Keratinocyte (primary cell): ENCODE data around the gene CSMD2. TPM values are rescaled to one million over a fixed set of nuclear protein-coding genes. Genes with fewer than 3 reads are reported as not detected.

Experiments used
- DNase-seq: peaks from one replicate; pipeline ENCODE4 v3.0.0-alpha.2; 2011; ENCODE audit warnings: low read depth, missing footprints, low spot score
- FAIRE-seq: peaks from 2 replicates; lab custom pipeline; 2011; peaks lifted over from hg19 to GRCh38; lab: Jason Lieb, UNC
- H2AFZ ChIP-seq: 2 replicates; pipeline ENCODE4 v1.6.0; 2012; ENCODE audit warnings: low read length, control low read depth, inconsistent platforms; ENCODE audit not compliant: control insufficient read depth
- H3K27ac ChIP-seq: 2 replicates; pipeline ENCODE4 v1.5.1; 2011; ENCODE audit warnings: low read length; ENCODE audit not compliant: control insufficient read depth, insufficient read depth
- H3K27me3 ChIP-seq: 3 replicates; pipeline ENCODE4 v1.6.0; 2011; ENCODE audit warnings: low read length; ENCODE audit not compliant: control insufficient read depth, insufficient read depth; ENCODE audit errors: extremely low read depth
- H3K36me3 ChIP-seq, 2 experiments: 2 replicates in 1 of 2; 3 replicates in 1 of 2; pipeline ENCODE4 v1.5.1; 2011; ENCODE audit warnings: low read length in 2 of 2, mild to moderate bottlenecking in 1 of 2; ENCODE audit not compliant: control insufficient read depth in 2 of 2, insufficient read depth in 2 of 2; ENCODE audit errors: extremely low read depth in 1 of 2
- H3K4me1 ChIP-seq: 3 replicates; pipeline ENCODE4 v1.5.1; 2011; ENCODE audit warnings: low read length; ENCODE audit not compliant: control insufficient read depth, insufficient read depth; ENCODE audit errors: extremely low read depth
- H3K4me2 ChIP-seq: 3 replicates; pipeline ENCODE4 v1.6.0; 2011; ENCODE audit warnings: low read depth, low read length; ENCODE audit not compliant: control insufficient read depth, insufficient read depth; ENCODE audit errors: extremely low read depth
- H3K4me3 ChIP-seq, 3 experiments: fragments of 200-600 bp in 1 of 3; sonication (generic) in 1 of 3; 2 replicates in 2 of 3; 3 replicates in 1 of 3; pipeline ENCODE4 v1.5.1; 2011 to 2016; ENCODE audit warnings: low read length in 3 of 3, mild to moderate bottlenecking in 3 of 3, control low read depth in 2 of 3, inconsistent platforms in 1 of 3, low read depth in 1 of 3, mixed read lengths in 1 of 3, mixed run types in 1 of 3, moderate library complexity in 1 of 3; ENCODE audit not compliant: control insufficient read depth in 2 of 3, insufficient read depth in 2 of 3; ENCODE audit errors: extremely low read depth in 1 of 3
- H3K79me2 ChIP-seq: 2 replicates; pipeline ENCODE4 v1.6.0; 2012; ENCODE audit warnings: low read length; ENCODE audit not compliant: control insufficient read depth, insufficient read depth
- H3K9ac ChIP-seq: 3 replicates; pipeline ENCODE4 v1.6.0; 2011; ENCODE audit warnings: low read length; ENCODE audit not compliant: control insufficient read depth, insufficient read depth; ENCODE audit errors: extremely low read depth
- H3K9me1 ChIP-seq: 3 replicates; pipeline ENCODE4 v1.6.0; 2011; ENCODE audit warnings: low read length; ENCODE audit not compliant: control insufficient read depth, insufficient read depth; ENCODE audit errors: extremely low read depth
- H3K9me3 ChIP-seq: 2 replicates; pipeline ENCODE4 v1.5.1; 2012; ENCODE audit warnings: low read depth, low read length; ENCODE audit not compliant: control insufficient read depth
- H4K20me1 ChIP-seq: 3 replicates; pipeline ENCODE4 v1.6.0; 2011; ENCODE audit warnings: low read length; ENCODE audit not compliant: control insufficient read depth, insufficient read depth; ENCODE audit errors: extremely low read depth
- EZH2 ChIP-seq: IDR thresholded peaks from one replicate; pipeline ENCODE4 v1.6.1; 2012; ENCODE audit warnings: inconsistent platforms, mild to moderate bottlenecking, low read length, moderate library complexity
- dilution Hi-C: fragments of 300-500 bp; cut with MboI; formaldehyde crosslinking; loops from one replicate; pipeline ENCODE4 v1.7.0; 2020; ENCODE audit warnings: low sequenced_read_pairs; ENCODE audit not compliant: extremely low pct_ligation_motif_present
- polyA plus RNA-seq, 5 experiments: library from polyadenylated mRNA; depleted of rRNA in 3 of 5; stranded (reverse) in 3 of 5; stranded (forward) in 1 of 5; unstranded in 1 of 5; fragments of >200 nt; gene quantifications; 1 replicate in 1 of 5; 2 replicates in 3 of 5; 3 replicates in 1 of 5; pipeline versions ENCODE4 v1.2.1 to v1.2.3, GENCODE V29; 2011 to 2012; ENCODE audit warnings: missing spikeins in 2 of 5, low read depth in 1 of 5, low replicate concordance in 1 of 5
- TF ChIP-seq, protein P1 (sequence below), 3 experiments: IDR thresholded peaks in 1 of 3; conservative IDR thresholded peaks in 1 of 3; optimal IDR thresholded peaks in 1 of 3; 2 replicates in 2 of 3; 3 replicates in 1 of 3; pipeline versions ENCODE3 to v1.5.1; 2011; ENCODE audit warnings: low read length in 3 of 3, mild to moderate bottlenecking in 3 of 3, moderate library complexity in 2 of 3, control low read depth in 1 of 3, inconsistent platforms in 1 of 3; ENCODE audit not compliant: insufficient read depth in 2 of 3; ENCODE audit errors: extremely low read depth in 1 of 3

Gene CSMD2
- polyA plus RNA-seq, 1 donor (not counting 4 experiments of a cell fraction or from before 2014, with no cell fraction given), result 2.0 TPM

- Histone ChIP-seq H3K27me3 (no peaks in the 10 kb centered on the region), H3K4me1 (no peaks in the 10 kb centered on the region), H3K9me3 (no peaks in the 10 kb centered on the region), H3K27ac (no peak overlapping the region), H4K20me1 (no peaks in the 10 kb centered on the region), H3K36me3 (no peaks in the 10 kb centered on the region), H3K9me1 (no peaks in the 10 kb centered on the region), H3K79me2 (no peaks in the 10 kb centered on the region), H3K4me3 (no peak overlapping the region), H3K4me2 (no peak overlapping the region), H3K9ac (no peak overlapping the region), H2AFZ (no peak overlapping the region)
- no peak for TF ChIP-seq EZH2
- TF ChIP-seq, protein P1, sequence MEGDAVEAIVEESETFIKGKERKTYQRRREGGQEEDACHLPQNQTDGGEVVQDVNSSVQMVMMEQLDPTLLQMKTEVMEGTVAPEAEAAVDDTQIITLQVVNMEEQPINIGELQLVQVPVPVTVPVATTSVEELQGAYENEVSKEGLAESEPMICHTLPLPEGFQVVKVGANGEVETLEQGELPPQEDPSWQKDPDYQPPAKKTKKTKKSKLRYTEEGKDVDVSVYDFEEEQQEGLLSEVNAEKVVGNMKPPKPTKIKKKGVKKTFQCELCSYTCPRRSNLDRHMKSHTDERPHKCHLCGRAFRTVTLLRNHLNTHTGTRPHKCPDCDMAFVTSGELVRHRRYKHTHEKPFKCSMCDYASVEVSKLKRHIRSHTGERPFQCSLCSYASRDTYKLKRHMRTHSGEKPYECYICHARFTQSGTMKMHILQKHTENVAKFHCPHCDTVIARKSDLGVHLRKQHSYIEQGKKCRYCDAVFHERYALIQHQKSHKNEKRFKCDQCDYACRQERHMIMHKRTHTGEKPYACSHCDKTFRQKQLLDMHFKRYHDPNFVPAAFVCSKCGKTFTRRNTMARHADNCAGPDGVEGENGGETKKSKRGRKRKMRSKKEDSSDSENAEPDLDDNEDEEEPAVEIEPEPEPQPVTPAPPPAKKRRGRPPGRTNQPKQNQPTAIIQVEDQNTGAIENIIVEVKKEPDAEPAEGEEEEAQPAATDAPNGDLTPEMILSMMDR (optimal IDR thresholded peaks at IDR 0.05 in 1 of 3, IDR thresholded peaks at IDR 0.05 in 1 of 3, conservative IDR thresholded peaks at IDR 0.05 in 1 of 3; ENCODE audit: extremely low read depth in 1 of 3, insufficient read depth in 2 of 3, low read length in 3 of 3), result no peak
- FAIRE-seq (no peak), DNase-seq (no peak)
- dilution Hi-C loops, result no loop called here
Observed at GRCh38 chr1:33709174-33709782, 455.8 kb downstream of the CSMD2 start.

DNA sequence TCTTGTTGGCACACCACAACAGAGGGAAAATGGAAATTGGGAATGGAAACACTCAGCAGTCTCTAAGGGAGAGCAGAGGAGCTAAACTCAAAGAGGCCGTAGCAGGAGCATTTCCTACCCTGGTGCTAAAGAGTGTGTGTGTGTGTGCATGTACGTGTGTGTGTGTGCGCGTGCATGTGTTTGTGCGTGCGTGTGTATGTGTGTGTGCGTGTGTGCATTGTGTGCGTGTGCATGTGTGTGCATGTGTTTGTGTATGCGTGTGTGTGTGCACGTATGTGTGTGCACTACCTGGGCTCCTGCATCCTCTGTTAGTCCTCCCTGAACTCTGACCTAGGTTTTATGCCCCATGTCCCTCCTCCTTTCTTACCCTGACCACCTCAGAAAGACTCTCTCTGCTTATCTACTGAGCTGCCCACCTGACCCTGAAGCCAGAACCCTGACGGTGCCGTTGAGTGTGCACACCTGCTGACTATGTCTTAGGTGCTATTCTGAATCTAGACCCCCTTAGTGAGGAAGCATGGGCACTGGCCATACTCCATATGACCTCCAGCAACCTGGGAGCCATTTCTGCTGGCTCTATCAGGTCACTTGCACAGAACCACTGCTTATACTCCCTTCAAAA is 458.3 kb downstream of the CSMD2 start:
- Histone ChIP-seq H3K4me3 (no peak overlapping the region), H3K4me2 (no peak overlapping the region), H3K27me3 (no peaks in the 10 kb centered on the region), H3K9me3 (no peaks in the 10 kb centered on the region), H3K27ac (no peak overlapping the region), H3K9me1 (no peaks in the 10 kb centered on the region), H3K9ac (no peak overlapping the region), H2AFZ (no peak overlapping the region), H3K36me3 (no peaks in the 10 kb centered on the region), H3K4me1 (no peaks in the 10 kb centered on the region), H4K20me1 (no peaks in the 10 kb centered on the region), H3K79me2 (no peaks in the 10 kb centered on the region)
- dilution Hi-C loops, result no loop called here
- no peak for TF ChIP-seq EZH2
- TF ChIP-seq, protein P1 (optimal IDR thresholded peaks at IDR 0.05 in 1 of 3, IDR thresholded peaks at IDR 0.05 in 1 of 3, conservative IDR thresholded peaks at IDR 0.05 in 1 of 3; ENCODE audit: extremely low read depth in 1 of 3, insufficient read depth in 2 of 3, low read length in 3 of 3), result no peak
- FAIRE-seq (no peak), DNase-seq (no peak)
